Choroid plexus epithelial cell (primary cell): ENCODE data around the gene ATP23.

ENCODE experiments used
- DNase-seq: peaks from one replicate; pipeline ENCODE4 v3.0.0-alpha.2; 2010; ENCODE audit warnings: low read depth
- H3K4me3 ChIP-seq: 2 replicates; pipeline ENCODE4 v1.5.1; 2011; ENCODE audit warnings: low read depth, mild to moderate bottlenecking, control low read depth, low read length, moderate library complexity
- CTCF ChIP-seq: conservative IDR thresholded peaks from 2 replicates; pipeline ENCODE4 v1.5.1; 2011; ENCODE audit warnings: low read depth, mild to moderate bottlenecking, control low read depth, inconsistent platforms, low read length, moderate library complexity

The ATP23 gene

GRCh38 chr12:57896115-57896433, 45.3 kb upstream of the ATP23 start:
- peak overlapping the region; percentile 48 for H3K4me3 ChIP-seq
- DNase-seq, result peak; percentile 47
- TF ChIP-seq CTCF, result peak; percentile 13

DNA sequence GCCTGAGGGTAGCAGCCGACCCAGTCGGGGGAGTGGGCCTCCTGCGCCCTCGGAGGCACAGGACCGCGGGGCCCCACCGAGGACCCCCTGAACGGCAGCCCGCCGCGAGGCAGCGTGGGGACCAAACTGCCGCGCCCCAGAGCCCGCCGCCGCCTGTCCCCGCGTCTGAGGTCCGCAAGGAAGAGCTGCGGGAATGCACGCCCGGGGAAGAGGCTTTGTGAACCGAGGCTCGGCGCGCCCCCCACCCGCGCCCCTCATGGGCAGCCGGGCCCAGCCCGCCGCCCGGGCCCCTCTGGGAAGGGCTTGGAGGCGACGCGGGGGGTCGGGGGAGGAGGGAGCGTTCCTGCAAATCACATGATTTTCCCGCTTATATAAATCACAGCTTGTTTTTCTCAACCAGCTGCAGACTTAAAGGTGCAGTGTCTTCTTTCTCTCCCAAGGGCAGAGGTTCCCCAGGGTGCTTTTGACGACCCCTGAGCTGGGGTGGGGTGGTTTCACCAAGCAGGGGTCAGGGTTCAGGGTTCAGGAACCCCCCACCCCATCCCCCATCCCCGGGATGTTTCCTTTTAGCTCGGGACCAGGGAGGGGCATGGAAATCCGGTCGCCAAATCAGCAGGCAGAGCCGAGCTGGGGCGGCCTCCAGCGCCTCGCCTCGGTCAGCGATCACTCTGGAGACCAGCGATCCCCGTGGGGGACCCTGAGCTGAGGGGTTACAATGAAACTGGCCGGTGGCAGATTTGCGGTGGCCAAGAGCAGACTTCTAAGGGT, 44.7 kb upstream of the ATP23 start:
- peak; percentile 82 for DNase-seq
- peak; percentile 58 for TF ChIP-seq CTCF
- H3K4me3 ChIP-seq, result peak overlapping the region; percentile 48

DNA sequence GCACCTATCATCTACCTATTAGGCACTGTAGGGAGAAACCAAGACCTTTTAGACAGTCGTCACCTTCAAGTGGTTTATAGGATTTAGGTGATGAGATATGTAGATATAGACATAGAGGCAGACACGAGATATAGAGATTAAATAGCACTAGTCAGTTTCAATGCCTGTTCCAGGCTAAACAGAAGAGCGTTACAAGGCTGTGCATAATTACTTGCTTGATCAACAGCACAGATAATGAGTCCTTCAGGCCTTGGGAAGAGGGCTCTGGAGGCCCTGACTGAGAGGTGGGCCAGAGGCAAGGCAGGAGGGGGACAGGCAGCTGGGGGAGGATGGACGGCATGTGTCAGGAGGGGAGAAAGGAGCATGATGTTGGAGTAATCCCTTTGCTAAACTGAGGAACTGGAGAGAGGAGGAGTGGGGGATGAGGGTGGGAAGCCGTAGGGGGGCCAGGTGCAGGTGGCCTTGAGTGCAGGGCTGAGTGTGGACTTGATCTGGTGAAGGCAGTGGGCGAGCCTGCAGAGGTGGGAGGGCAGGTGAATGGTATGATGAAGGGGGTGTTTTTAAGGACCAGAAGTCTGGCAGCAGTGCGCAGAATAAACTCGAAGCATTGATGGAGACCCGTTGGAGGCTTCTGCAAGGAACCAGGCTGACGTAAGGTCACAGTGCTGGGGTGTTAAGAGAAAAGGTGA, 43.9 kb upstream of the ATP23 start:
- H3K4me3 ChIP-seq, result peak overlapping the region; percentile 48
- no peak for DNase-seq
- TF ChIP-seq CTCF, result no peak

DNA sequence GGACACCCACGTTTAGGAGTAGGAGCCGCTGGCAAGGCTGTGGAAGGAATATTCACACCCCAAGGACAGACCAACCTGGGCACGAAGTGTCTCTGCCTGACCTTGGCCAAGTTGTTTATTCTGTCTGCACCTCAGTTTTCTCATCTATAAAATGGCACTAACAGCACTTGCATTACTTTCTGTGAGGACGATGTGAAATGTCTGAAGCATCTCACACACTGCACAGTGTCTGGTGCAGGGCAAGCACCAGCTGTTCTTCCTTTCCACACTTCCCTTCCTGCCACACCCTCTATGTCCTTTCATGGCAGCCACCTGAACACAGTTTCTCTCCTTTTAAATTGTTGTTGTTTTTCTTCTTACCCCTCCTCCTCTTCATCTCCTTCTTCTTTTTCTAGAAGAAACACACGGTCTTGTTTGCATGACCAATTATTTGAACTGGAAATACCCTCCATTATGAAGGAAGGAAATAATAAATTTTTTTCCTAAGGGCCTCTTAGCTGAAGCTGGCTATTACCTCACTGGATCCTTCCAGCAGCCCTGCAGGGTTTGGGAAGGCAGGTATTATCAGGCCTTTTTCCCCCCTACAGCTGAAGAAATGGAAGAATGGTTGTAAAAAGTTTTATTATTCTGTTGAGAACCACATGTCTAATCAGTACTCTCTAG, 42.9 kb upstream of the ATP23 start:
- DNase-seq, result no peak
- no peak for TF ChIP-seq CTCF
- no peak overlapping the region for H3K4me3 ChIP-seq

DNA sequence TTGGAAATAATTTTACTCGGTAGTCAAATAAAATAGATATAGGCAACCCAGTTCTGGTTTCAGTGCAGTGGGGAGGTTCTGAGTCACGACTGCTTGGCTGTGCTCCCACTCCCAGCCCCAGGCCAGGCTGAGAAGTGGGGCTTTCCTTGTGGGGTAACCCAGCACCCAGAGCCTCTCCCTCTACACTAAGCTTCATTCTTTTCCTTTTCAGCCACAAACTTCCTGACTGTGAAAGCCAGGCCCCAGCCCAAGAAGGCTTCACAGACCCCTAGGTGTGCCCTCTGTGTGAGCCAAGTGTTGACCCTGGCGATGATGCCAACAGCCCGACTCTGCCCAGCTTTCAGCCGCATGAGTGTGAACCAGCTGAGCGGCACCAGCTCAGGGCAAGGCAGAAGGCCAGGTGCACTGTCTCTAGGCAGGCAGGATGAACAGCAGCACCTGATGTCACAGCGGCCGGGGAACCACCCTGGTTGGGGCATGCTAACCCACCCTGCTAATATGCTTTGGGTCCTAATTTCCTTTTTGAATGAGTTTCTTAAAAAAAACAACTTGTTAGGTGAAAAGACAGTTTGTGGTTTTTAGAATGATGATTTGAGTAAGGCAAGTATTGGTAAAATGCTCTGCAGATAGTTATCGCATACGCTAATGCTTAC, 42.2 kb upstream of the ATP23 start:
- no peak for TF ChIP-seq CTCF
- no peak overlapping the region for H3K4me3 ChIP-seq
- DNase-seq, result peak; percentile 75

GRCh38 chr12:57902478-57902969, 38.8 kb upstream of the ATP23 start:
- no peak overlapping the region for H3K4me3 ChIP-seq
- TF ChIP-seq CTCF, result no peak

More at GRCh38 chr12:57902478-57902969, 38.8 kb upstream of the ATP23 start:
- DNase-seq, result peak; percentile 64
